Measurements from ENCODE around the gene LSM2. TPM values are rescaled to one million over a fixed set of nuclear protein-coding genes. Genes with fewer than 3 reads are reported as not detected.

The LSM2 gene
- total RNA-seq, 2 experiments from 2014 or later, result 89.9 to 97.9 TPM

Other genes starting within 250 kb of the LSM2 start
- 10 to 100 TPM; 15.2 to 16.7 TPM for gene LTA, start 234.7 kb downstream of the LSM2 start, total RNA-seq
- gene TNF, start 231.4 kb downstream of the LSM2 start, total RNA-seq, result 10 to 100 TPM; 18.5 to 18.6 TPM
- 100 to 1,000 TPM; 426 to 431 TPM for gene LTB, start 224.5 kb downstream of the LSM2 start, total RNA-seq
- 100 to 1,000 TPM in 1 of 2 experiments, 10 to 100 TPM in 1; 91.8 to 105 TPM for gene LST1, start 220.7 kb downstream of the LSM2 start, total RNA-seq
- 10 to 100 TPM; 69.7 to 70.0 TPM for gene NCR3, start 214.0 kb downstream of the LSM2 start, total RNA-seq
- gene AIF1, start 191.7 kb downstream of the LSM2 start, total RNA-seq, result 100 to 1,000 TPM; 117 to 118 TPM
- gene PRRC2A, start 186.3 kb downstream of the LSM2 start, total RNA-seq, result 100 to 1,000 TPM; 257 to 278 TPM
- 100 to 1,000 TPM; 242 to 251 TPM for gene BAG6, start 154.3 kb downstream of the LSM2 start, total RNA-seq
- 1 to 10 TPM; 3.1 to 4.6 TPM for gene APOM, start 151.1 kb downstream of the LSM2 start, total RNA-seq
- gene C6orf47, start 146.2 kb downstream of the LSM2 start, total RNA-seq, result 10 to 100 TPM; 30.7 to 32.2 TPM
- 10 to 100 TPM; 30.7 to 32.0 TPM for gene GPANK1, start 142.0 kb downstream of the LSM2 start, total RNA-seq
- gene CSNK2B, start 140.9 kb downstream of the LSM2 start, total RNA-seq, result 100 to 1,000 TPM; 206 to 216 TPM
- gene LY6G5B, start 137.0 kb downstream of the LSM2 start, total RNA-seq, result 10 to 100 TPM; 33.8 to 36.4 TPM
- gene LY6G5C, start 125.9 kb downstream of the LSM2 start, total RNA-seq, result 1 to 10 TPM; 3.5 to 4.6 TPM
- gene ABHD16A, start 103.6 kb downstream of the LSM2 start, total RNA-seq, result 10 to 100 TPM; 57.8 to 64.0 TPM
- gene LY6G6F, start 100.1 kb downstream of the LSM2 start, total RNA-seq, result not detected
- gene LY6G6D, start 91.6 kb downstream of the LSM2 start, total RNA-seq, result not detected
- not detected for gene LY6G6C, start 85.2 kb downstream of the LSM2 start, total RNA-seq
- gene MPIG6B, start 83.6 kb downstream of the LSM2 start, total RNA-seq, result 1 to 10 TPM; 1.2 to 1.5 TPM
- 10 to 100 TPM; 28.3 to 29.1 TPM for gene DDAH2, start 77.7 kb downstream of the LSM2 start, total RNA-seq
- gene CLIC1, start 70.4 kb downstream of the LSM2 start, total RNA-seq, result 100 to 1,000 TPM; 425 to 456 TPM
- gene MSH5, start 67.0 kb downstream of the LSM2 start, total RNA-seq, result 10 to 100 TPM; 59.2 to 68.2 TPM
- 10 to 100 TPM; 13.1 to 18.1 TPM for gene SAPCD1, start 44.3 kb downstream of the LSM2 start, total RNA-seq
- gene VWA7, start 29.6 kb downstream of the LSM2 start, total RNA-seq, result 1 to 10 TPM; 5.2 to 5.7 TPM
- gene VARS1, start 11.2 kb downstream of the LSM2 start, total RNA-seq, result 10 to 100 TPM; 68.2 to 75.3 TPM
- 1 to 10 TPM; 3.3 to 4.5 TPM for gene HSPA1L, start 8.3 kb upstream of the LSM2 start, total RNA-seq
- 10 to 100 TPM; 62.2 to 63.5 TPM for gene HSPA1A, start 8.6 kb upstream of the LSM2 start, total RNA-seq
- 10 to 100 TPM; 49.0 to 55.7 TPM for gene HSPA1B, start 20.8 kb upstream of the LSM2 start, total RNA-seq
- gene NEU1, start 55.9 kb upstream of the LSM2 start, total RNA-seq, result 10 to 100 TPM; 15.5 to 16.4 TPM
- not detected for gene SLC44A4, start 72.0 kb upstream of the LSM2 start, total RNA-seq
- 10 to 100 TPM; 77.5 to 80.6 TPM for gene EHMT2, start 90.7 kb upstream of the LSM2 start, total RNA-seq
- 1 to 10 TPM; 1.4 to 1.9 TPM for gene ZBTB12, start 95.1 kb upstream of the LSM2 start, total RNA-seq
- 1 to 10 TPM; 2.1 to 2.2 TPM for gene C2, start 120.8 kb upstream of the LSM2 start, total RNA-seq
- 1 to 10 TPM; 1.2 to 2.1 TPM for gene CFB, start 139.1 kb upstream of the LSM2 start, total RNA-seq
- gene NELFE, start 152.0 kb upstream of the LSM2 start, total RNA-seq, result 10 to 100 TPM; 61.3 to 62.5 TPM
- 100 to 1,000 TPM; 102 to 112 TPM for gene SKIC2, start 152.2 kb upstream of the LSM2 start, total RNA-seq
- gene DXO, start 165.2 kb upstream of the LSM2 start, total RNA-seq, result 10 to 100 TPM; 22.4 to 28.6 TPM
- gene C4A, start 175.1 kb upstream of the LSM2 start, total RNA-seq, result 1 to 10 TPM; 3.4 to 6.7 TPM
- gene C4B, start 207.8 kb upstream of the LSM2 start, total RNA-seq, result 1 to 10 TPM; 4.1 to 5.7 TPM
- under 1 TPM; 0.43 to 0.72 TPM for gene CYP21A2, start 231.4 kb upstream of the LSM2 start, total RNA-seq

All from activated naive CD8-positive, alpha-beta T cell treated with anti-CD3 and anti-CD28 coated beads, Interleukin-2, amount 10 ng/mL, durations not matched to agents 7 days and 5 days (primary cell).